ENCODE results near the gene RGS19. TPM values are rescaled to one million over a fixed set of nuclear protein-coding genes. Genes with fewer than 3 reads are reported as not detected.

RGS19 gene
- total RNA-seq, 2 donors from 2014 or later = 38.1 to 40.0 TPM

GRCh38 chr20:64045346-64046011 lies 33.8 kb downstream of the RGS19 start:
- Mint-ChIP-seq H3K4me3 (no peak overlapping the region), H3K27ac (no peak overlapping the region), H3K9me3 (no peaks in the 10 kb centered on the region), H3K4me1 (ENCODE audit: low read depth) (peaks cover 11% of the 10 kb centered on the region), H3K27me3 (ENCODE audit: low read depth) (peaks cover 16% of the 10 kb centered on the region), H3K36me3 (ENCODE audit: insufficient read depth in 2 of 2) (no peaks in the 10 kb centered on the region)
- ATAC-seq (replicated peaks in 1 of 2) (peak in 1 of 2 donors; percentile 10), DNase-seq (no peak)

DNA sequence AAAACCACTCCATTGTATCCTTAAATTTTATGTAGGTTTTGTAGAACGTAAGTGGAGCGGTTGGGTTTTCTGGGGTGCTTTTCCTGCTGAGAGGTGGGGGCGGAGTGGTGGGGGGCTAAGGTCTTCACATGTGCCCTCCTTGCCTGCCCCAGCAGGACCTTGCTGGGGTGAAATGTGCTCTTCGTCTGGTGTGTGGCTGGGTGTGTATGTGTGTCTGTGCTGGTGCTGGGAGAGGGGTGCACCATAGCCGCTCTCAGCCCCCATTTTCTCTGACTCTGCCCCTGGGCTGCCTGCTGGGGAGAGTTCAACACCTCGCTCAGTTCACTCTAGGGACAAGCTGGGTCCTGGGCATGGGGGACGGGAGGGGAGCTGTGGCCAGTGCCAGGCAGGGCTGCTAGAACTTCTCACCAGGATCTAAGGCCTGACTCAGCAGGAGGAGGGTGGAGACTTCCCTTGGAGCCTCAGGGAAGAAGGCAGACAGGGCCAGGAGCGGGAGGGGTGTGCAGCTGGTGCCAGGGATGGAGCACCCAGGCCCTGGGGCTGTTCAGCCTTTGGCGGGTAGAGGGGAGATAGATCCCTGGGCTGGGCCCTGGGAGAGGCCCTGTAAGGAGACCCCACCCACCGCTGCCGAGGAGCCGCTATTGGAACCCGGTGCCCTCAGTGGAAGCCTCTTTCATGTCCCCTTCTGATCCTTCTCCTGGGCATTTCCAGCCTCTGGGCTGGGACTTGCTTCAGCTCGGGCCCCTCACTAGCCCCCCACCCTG lies 34.7 kb downstream of the RGS19 start:
- H3K36me3 Mint-ChIP-seq (ENCODE audit: insufficient read depth in 2 of 2) = no peaks in the 10 kb centered on the region
- ATAC-seq (replicated peaks in 1 of 2) (no peak), DNase-seq (no peak)
- H3K9me3 Mint-ChIP-seq = no peaks in the 10 kb centered on the region
- H3K27me3 Mint-ChIP-seq (ENCODE audit: low read depth) = peaks cover 15% of the 10 kb centered on the region
- H3K4me3 Mint-ChIP-seq = no peak overlapping the region
- no peak overlapping the region for H3K27ac Mint-ChIP-seq
- H3K4me1 Mint-ChIP-seq (ENCODE audit: low read depth) = peaks cover 18% of the 10 kb centered on the region

- DNase-seq (no peak), ATAC-seq (replicated peaks in 1 of 2) (no peak)
- H3K27ac Mint-ChIP-seq = no peak overlapping the region
- no peaks in the 10 kb centered on the region for H3K36me3 Mint-ChIP-seq (ENCODE audit: insufficient read depth in 2 of 2)
- no peaks in the 10 kb centered on the region for H3K9me3 Mint-ChIP-seq
- H3K4me3 Mint-ChIP-seq = peak overlapping the region; percentile 61 to 64
- peaks cover 21% of the 10 kb centered on the region for H3K4me1 Mint-ChIP-seq (ENCODE audit: low read depth)
- H3K27me3 Mint-ChIP-seq (ENCODE audit: low read depth) = peaks cover 15% of the 10 kb centered on the region
These were observed 35.5 kb downstream of the RGS19 start for GRCh38 chr20:64043768-64044167.

- H3K4me3 Mint-ChIP-seq = peak overlapping the region; percentile 65 to 86
- ATAC-seq (replicated peaks in 1 of 2) = no peak
- peaks cover 11% of the 10 kb centered on the region for H3K27me3 Mint-ChIP-seq (ENCODE audit: low read depth)
- H3K36me3 Mint-ChIP-seq (ENCODE audit: insufficient read depth in 2 of 2) = no peaks in the 10 kb centered on the region
- DNase-seq = peak in 1 of 2 donors; percentile 53
- H3K9me3 Mint-ChIP-seq = no peaks in the 10 kb centered on the region
- peaks cover 30% of the 10 kb centered on the region for H3K4me1 Mint-ChIP-seq (ENCODE audit: low read depth)
- H3K27ac Mint-ChIP-seq = peak overlapping the region; percentile 40
These were observed 37.1 kb downstream of the RGS19 start for GRCh38 chr20:64042054-64042781.

DNA sequence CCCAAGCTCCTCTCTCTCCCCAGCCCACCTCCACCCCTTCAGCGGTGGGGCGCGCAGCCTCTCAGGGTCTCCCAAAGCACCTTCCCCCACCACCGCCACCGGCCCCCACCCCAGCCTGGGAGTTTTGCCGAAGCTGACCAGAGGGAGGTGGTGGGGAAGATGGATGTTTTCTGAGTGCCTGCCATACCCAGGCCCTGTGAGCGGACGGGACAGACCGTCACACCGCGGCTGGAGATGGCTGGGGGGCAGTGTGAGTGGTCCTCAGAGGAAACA lies 37.6 kb downstream of the RGS19 start:
- H3K4me3 Mint-ChIP-seq = peak overlapping the region; percentile 65 to 86
- H3K4me1 Mint-ChIP-seq (ENCODE audit: low read depth) = peaks cover 34% of the 10 kb centered on the region
- peaks cover 6% of the 10 kb centered on the region for H3K27me3 Mint-ChIP-seq (ENCODE audit: low read depth)
- H3K9me3 Mint-ChIP-seq = no peaks in the 10 kb centered on the region
- H3K27ac Mint-ChIP-seq = no peak overlapping the region
- ATAC-seq (replicated peaks in 1 of 2) (no peak), DNase-seq (no peak)
- H3K36me3 Mint-ChIP-seq (ENCODE audit: insufficient read depth in 2 of 2) = no peaks in the 10 kb centered on the region

- Mint-ChIP-seq H3K27me3 (ENCODE audit: low read depth) (peaks cover 1% of the 10 kb centered on the region), H3K4me3 (peak overlapping the region; percentile 65 to 86), H3K4me1 (ENCODE audit: low read depth) (peaks cover 35% of the 10 kb centered on the region), H3K27ac (no peak overlapping the region), H3K9me3 (no peaks in the 10 kb centered on the region), H3K36me3 (ENCODE audit: insufficient read depth in 2 of 2) (no peaks in the 10 kb centered on the region)
- DNase-seq = no peak
- no peak for ATAC-seq (replicated peaks in 1 of 2)
These were observed 38.1 kb downstream of the RGS19 start for GRCh38 chr20:64041040-64041780.

- ATAC-seq (replicated peaks in 1 of 2) = no peak
- H3K36me3 Mint-ChIP-seq (ENCODE audit: insufficient read depth in 2 of 2) = no peaks in the 10 kb centered on the region
- DNase-seq = no peak
- no peaks in the 10 kb centered on the region for H3K27me3 Mint-ChIP-seq (ENCODE audit: low read depth)
- peak overlapping the region; percentile 80 to 88 for H3K4me3 Mint-ChIP-seq
- no peaks in the 10 kb centered on the region for H3K9me3 Mint-ChIP-seq
- peaks cover 43% of the 10 kb centered on the region for H3K4me1 Mint-ChIP-seq (ENCODE audit: low read depth)
- H3K27ac Mint-ChIP-seq = no peak overlapping the region
These were observed 38.9 kb downstream of the RGS19 start for GRCh38 chr20:64040231-64041039.

DNA sequence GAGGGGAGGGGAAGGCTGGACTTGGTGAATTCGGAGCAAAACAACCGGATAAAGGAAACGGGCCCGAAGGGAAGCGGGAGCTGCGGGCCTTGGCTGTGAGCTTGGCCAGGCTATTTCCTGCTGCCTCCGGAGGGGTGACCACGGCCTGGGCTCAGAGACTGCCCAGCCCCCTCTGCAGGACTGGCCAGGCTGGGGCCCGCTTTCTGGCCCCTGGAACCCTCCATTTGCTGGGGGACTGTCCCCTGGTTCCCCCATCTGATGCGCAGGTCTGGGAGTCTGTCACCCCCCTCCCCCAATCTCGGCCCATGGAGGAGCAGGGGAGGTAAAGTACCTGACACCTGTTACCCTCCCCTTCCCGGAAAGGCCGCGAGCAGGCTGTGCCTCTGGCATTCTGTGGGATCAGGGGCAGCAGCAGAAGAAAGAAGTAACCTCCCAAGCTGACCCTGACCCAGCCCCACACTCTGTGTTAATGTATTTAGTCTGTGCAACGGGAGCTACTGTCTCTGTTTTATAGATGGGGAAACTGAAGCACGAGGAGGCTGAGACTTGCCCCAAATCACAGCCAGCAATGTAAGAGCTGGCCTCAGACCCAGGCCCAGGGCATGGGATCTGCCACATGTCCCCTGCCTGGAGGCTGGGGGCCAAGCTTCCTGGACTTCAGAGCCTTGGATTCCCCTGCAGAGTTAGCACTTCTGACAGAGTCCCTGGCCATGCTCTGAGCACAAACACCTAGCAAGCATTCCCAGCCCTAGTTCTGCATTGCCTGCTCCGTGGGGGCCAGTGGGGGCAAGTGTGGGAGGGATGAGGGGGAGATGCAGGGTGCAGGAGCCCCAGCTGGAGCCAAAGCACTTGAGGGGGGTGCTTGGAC lies 39.8 kb downstream of the RGS19 start:
- Mint-ChIP-seq H3K27me3 (ENCODE audit: low read depth) (no peaks in the 10 kb centered on the region), H3K4me1 (ENCODE audit: low read depth) (peaks cover 52% of the 10 kb centered on the region), H3K9me3 (no peaks in the 10 kb centered on the region), H3K36me3 (ENCODE audit: insufficient read depth in 2 of 2) (no peaks in the 10 kb centered on the region), H3K4me3 (peak overlapping the region; percentile 80 to 88), H3K27ac (no peak overlapping the region)
- ATAC-seq (replicated peaks in 1 of 2) = no peak
- DNase-seq = no peak

GRCh38 chr20:64038565-64039292 lies 40.6 kb downstream of the RGS19 start:
- Mint-ChIP-seq H3K4me1 (ENCODE audit: low read depth) (peaks cover 60% of the 10 kb centered on the region), H3K27me3 (ENCODE audit: low read depth) (no peaks in the 10 kb centered on the region), H3K27ac (no peak overlapping the region), H3K9me3 (no peaks in the 10 kb centered on the region), H3K36me3 (ENCODE audit: insufficient read depth in 2 of 2) (no peaks in the 10 kb centered on the region), H3K4me3 (peak overlapping the region; percentile 80 to 88)
- peak; percentile 88 to 89 for DNase-seq
- ATAC-seq (replicated peaks in 1 of 2) = peak; percentile 57 to 63

DNA sequence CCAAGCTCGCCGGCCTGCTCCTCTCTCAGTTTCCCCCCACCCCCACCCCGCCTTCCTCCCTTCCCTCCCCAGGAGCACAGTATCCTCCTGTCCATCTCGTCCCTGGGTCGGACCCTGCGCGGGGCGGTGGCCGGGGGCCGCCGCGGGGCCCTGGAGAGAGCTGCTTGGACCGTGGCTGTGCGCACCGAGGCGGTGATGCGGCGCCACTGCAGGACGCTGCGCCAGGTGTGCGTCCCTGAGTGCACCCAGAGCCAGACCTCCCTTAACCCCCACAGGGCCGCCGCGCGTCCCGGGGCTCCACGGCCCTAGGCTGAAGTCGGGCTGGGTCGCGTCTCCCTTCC lies 41.1 kb downstream of the RGS19 start:
- no peaks in the 10 kb centered on the region for H3K9me3 Mint-ChIP-seq
- H3K27ac Mint-ChIP-seq = no peak overlapping the region
- peak overlapping the region; percentile 80 to 88 for H3K4me3 Mint-ChIP-seq
- peaks cover 66% of the 10 kb centered on the region for H3K4me1 Mint-ChIP-seq (ENCODE audit: low read depth)
- H3K36me3 Mint-ChIP-seq (ENCODE audit: insufficient read depth in 2 of 2) = peaks cover 0 to 2% of the 10 kb centered on the region in 2 donors
- ATAC-seq (replicated peaks in 1 of 2) (peak; percentile 38), DNase-seq (no peak)
- no peaks in the 10 kb centered on the region for H3K27me3 Mint-ChIP-seq (ENCODE audit: low read depth)

DNA sequence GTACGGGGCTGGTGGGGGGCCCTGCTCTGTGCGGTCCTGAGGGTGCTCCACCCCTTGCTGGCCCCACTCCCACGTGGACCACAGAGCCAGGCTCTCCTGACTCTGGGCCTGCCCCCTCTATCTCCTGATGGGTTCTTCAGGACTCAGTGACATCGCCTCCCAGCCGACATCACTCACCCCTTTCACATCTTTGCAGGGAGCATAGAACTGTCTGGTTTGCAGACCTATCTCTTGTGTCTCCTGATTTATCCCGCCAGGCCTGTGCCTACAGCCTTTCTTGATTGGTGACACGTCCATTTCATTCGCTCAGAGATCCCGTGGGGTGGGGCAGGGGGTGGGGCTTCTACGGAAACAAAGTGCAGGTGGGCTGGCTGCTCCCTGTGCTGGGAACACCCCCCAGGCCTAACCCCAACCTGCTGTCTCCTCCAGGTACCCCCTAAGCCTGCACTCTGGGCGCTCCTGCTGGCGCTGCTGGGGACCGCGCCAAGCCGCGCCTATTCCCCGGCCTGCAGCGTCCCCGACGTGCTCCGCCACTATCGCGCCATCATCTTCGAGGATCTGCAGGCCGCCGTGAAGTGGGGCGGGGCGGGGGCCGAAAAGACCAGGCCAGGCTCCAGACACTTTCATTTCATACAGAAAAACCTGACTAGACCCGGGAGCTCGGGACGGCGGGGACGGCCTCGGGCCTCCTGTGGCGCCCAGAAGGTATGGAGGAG lies 41.7 kb downstream of the RGS19 start:
- Mint-ChIP-seq H3K9me3 (no peaks in the 10 kb centered on the region), H3K27me3 (ENCODE audit: low read depth) (no peaks in the 10 kb centered on the region), H3K4me1 (ENCODE audit: low read depth) (peaks cover 67% of the 10 kb centered on the region), H3K4me3 (peak overlapping the region; percentile 80 to 88), H3K36me3 (ENCODE audit: insufficient read depth in 2 of 2) (peaks cover 0 to 2% of the 10 kb centered on the region in 2 donors), H3K27ac (no peak overlapping the region)
- peak; percentile 49 to 57 for DNase-seq
- ATAC-seq (replicated peaks in 1 of 2) = peak in 1 of 2 donors; percentile 4
